ENCODE results near the gene ELMO2.

ELMO2 gene

GRCh38 chr20:46330831-46331371 lies 75.5 kb downstream of the ELMO2 start:
- no peak for DNase-seq

DNA sequence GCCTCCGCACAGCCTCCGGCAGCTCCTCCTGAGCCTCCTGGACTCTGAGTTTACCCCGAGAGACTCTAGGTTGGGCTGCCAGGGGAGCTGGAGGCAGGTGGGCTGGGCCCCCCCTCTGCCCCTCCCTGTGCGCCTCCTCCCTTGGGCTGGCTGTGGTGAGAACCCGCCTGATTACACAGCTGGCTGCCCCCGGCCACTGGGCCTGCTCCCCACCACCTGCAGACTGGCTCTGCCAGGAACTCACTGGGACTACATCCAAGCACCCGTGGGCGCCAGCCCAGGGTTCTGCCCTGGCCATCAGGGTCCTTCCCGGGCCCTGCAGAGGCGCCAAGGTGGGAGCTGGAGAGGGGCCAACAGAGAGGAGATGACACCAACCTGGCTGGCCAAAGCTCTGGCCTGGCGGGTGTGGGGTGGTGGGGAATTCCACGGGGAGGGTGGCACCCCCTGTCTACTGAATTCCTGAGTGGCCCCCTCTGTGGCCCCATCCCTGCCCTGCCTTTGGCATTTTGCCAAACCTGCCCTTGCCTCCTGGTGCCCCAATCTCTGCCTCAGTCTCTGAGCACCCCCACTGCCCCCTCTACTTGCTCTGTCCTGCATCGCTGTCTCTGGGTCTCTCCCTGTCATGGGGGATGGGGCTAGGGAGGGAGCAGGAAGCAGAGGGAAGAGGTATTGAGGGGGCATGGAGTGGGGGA lies 76.2 kb downstream of the ELMO2 start:
- DNase-seq, result no peak

- no peak for DNase-seq
These were observed 78.1 kb downstream of the ELMO2 start for GRCh38 chr20:46328200-46328882.

- DNase-seq, result no peak
These were observed 78.9 kb downstream of the ELMO2 start for GRCh38 chr20:46327557-46327956.

GRCh38 chr20:46325789-46326188 lies 80.6 kb downstream of the ELMO2 start:
- no peak for DNase-seq

DNA sequence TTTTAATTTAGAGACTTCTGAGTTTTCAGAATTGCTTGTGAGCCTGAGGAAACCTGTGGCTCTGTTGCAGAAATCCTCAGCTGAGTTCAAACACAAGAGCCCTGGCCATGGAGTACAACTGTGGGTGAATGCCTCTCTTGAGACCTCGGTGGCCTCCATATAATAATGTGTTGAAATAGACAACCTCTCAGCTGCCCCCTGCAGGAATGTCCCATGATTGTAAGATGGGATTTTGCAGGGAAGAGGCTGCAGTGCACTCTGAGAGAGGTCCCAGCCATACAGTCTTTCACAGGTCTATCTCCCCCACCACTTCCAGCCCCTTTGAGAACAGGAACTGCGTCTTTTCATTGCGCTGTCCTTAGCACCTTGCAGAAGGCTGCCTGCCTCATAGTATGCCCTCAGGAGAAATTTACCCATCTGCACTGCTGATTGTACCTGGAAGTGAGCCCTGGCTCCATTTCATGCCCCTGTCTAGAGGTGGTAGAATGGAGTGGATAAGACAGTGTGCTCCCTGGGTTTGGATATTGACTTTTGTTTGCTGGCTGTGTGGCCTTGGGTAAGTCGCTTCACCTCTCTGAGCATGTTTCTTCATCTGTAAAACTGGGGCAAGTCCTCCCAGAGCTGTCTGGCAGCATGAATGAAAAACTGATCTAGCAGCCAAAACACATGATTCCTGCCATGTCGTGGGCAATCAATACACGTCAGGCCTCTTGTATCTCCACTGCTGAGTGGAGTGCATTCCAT lies 81.3 kb downstream of the ELMO2 start:
- no peak for DNase-seq

GRCh38 chr20:46324379-46324778 lies 82.0 kb downstream of the ELMO2 start:
- no peak for DNase-seq

DNA sequence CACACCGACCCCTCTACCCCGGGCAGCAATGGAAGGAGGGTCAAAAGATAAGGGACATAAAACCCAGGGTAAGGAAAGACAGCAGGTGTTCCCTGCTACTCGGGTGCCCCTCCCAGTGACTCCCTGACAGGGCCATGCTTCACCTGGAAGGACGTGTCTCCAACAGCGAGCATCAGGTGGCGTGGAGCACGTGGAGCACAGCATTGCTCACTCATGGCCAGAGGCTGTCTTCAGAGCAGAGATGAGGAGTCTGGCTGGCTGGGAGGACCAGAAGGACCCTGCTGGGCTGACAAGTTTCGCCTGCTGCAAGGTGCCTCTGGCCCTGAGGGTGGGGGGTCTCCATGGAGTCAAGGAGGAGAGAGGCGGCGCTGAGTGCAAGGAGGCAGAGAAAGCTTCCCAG lies 82.9 kb downstream of the ELMO2 start:
- DNase-seq, result no peak

DNA sequence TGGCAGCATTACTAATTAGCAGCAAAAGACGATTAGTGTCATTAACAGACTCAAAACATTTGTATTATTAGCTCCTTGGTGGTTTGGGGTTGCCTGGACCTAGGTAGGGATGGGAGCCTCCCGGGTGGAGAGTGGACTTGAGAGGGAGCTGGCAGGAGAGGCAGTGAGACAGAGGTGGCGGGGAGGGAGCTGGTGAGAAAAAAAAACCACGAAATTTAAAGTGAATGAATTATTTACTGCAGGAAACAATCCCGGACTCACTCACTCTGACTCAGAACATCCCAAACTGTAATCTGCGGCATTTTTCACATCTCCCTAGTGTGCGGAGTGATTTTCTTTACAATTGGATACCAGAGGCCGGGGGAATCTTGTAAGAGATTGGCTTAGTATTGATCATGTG lies 83.8 kb downstream of the ELMO2 start:
- DNase-seq, result no peak

DNA sequence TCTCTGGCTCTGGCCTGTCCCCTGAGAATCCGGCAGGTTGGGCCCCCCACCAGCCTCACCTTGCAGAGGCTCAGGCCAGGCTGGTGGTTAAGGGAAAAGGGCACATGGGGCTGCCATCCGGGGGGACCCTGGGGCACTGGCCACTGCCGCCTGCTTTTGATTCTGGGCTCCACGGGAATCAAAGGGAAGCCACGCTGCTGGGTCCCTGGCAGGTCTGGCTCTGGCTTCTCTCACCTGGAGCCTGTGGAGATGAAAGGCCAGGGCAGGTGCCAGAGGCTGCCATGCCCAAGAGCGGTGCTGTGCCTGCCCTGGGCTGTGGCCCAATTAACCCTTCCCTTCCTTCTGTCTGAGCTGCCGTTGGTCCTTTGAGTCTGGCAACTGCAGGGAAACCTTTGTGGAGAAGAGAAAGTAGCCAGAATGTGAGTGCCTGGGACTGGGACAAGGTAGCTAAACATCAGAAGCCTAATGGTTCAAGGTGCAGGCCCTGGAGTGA lies 88.7 kb downstream of the ELMO2 start:
- no peak for DNase-seq

DNA sequence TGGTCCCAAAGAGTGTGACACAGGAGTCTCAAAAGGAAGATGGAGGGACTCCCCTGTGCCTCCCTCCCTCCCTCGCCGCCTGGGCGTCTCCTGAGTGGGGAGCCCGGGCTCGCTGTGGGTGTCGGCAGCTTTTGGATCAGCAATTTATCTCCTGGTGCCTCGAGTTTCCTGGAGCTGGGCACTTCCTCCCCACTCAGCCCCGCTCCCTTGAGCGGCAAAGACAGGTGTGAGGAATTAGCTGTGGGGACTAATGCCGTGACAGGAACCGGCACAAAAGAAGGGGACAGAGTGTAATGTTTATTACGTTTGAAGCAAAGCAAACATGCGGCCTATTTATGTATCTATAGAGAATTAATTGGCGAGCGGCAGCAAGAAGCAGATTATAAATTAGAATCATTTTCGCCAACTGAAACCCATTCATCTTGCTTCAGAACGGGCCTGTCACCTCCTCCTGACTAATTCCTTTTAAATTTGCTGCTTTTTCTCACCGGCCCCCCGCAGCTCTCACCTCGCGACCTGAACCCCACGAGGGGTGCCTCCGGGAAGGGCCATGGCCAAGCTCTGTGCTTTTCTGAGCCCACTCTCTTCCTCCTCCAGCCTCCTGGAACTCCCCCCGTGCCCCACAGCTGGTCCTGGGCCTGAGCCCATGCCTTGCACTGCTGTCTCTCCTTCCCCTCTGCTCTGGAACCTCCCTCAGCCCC lies 89.3 kb downstream of the ELMO2 start:
- DNase-seq, result no peak

All from cortex of kidney (tissue), 1 donor.